ENCODE measurements around the gene PSMA2. TPM values are rescaled to one million over a fixed set of nuclear protein-coding genes. Genes with fewer than 3 reads are reported as not detected.

PSMA2 gene
- total RNA-seq, 1 donor from 2014 or later, result 52.3 TPM

DNA sequence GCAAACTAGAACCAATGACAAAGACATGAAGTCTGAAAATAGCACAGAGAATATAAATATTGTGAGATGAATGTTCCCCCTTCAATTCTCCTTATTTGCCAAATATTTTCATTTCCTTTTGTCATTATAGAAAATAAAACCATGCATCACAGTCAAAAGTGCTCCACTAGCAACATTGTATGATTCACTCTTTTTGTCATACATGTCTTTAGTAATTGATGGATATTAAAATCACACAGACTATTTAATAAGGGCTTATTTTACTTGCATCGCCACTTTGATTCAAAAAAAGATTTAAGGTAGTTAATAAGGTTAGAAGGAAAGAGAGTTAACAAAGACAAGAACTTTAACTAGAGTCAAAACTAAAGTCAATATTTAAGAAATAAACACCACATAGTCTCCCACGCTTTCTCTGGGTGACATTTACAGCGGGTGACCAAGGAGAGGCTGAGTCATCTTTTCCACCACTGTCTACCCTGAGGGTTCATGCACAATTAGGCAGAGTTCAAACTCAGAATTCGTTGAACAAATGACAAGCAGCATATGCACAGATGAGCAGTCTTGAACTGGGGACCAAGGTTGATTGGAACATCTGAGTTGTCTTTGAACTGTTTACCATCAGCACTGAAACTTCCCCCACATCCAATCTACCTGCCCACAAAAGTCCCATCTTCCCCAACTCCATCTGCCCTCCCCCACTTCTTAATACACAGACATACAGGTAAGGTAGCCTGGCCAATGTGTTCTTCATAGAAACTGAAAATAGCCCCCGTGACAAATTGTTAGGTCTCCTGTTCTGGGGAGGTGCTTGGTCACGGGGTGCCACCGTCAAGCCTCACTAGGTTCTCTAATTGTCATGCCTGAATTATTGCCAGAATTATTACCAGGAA, 62.6 kb downstream of the PSMA2 start:
- intact Hi-C loops (cut with DNase I), result no loop called here
- DNase-seq, result no peak
- Histone ChIP-seq H3K36me3 (no peaks in the 10 kb centered on the region), H3K27ac (no peak overlapping the region), H3K9me3 (no peaks in the 10 kb centered on the region), H3K4me1 (no peaks in the 10 kb centered on the region), H3K4me3 (no peak overlapping the region), H3K27me3 (ENCODE audit: low read depth) (no peaks in the 10 kb centered on the region)
- no peak for ATAC-seq
- TF ChIP-seq, protein P1, sequence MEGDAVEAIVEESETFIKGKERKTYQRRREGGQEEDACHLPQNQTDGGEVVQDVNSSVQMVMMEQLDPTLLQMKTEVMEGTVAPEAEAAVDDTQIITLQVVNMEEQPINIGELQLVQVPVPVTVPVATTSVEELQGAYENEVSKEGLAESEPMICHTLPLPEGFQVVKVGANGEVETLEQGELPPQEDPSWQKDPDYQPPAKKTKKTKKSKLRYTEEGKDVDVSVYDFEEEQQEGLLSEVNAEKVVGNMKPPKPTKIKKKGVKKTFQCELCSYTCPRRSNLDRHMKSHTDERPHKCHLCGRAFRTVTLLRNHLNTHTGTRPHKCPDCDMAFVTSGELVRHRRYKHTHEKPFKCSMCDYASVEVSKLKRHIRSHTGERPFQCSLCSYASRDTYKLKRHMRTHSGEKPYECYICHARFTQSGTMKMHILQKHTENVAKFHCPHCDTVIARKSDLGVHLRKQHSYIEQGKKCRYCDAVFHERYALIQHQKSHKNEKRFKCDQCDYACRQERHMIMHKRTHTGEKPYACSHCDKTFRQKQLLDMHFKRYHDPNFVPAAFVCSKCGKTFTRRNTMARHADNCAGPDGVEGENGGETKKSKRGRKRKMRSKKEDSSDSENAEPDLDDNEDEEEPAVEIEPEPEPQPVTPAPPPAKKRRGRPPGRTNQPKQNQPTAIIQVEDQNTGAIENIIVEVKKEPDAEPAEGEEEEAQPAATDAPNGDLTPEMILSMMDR (IDR thresholded peaks at IDR 0.05), result no peak

GRCh38 chr7:42868480-42868879, 63.5 kb downstream of the PSMA2 start:
- no peak overlapping the region for H3K4me3 ChIP-seq
- H3K9me3 ChIP-seq, result no peaks in the 10 kb centered on the region
- H3K27me3 ChIP-seq (ENCODE audit: low read depth), result no peaks in the 10 kb centered on the region
- TF ChIP-seq, protein P1 (IDR thresholded peaks at IDR 0.05), result no peak
- H3K4me1 ChIP-seq, result no peaks in the 10 kb centered on the region
- H3K27ac ChIP-seq, result no peak overlapping the region
- ATAC-seq (no peak), DNase-seq (no peak)
- intact Hi-C loops (cut with DNase I), result no loop called here
- H3K36me3 ChIP-seq, result no peaks in the 10 kb centered on the region

Other genes starting within 250 kb of the PSMA2 start
- gene C7orf25, start 20.1 kb downstream of the PSMA2 start, total RNA-seq, result 7.8 TPM
- 45.0 TPM for gene MRPL32, start 202 bp upstream of the PSMA2 start, total RNA-seq
- gene HECW1, start 180.5 kb upstream of the PSMA2 start, total RNA-seq, result 0.06 TPM

All from lower lobe of right lung (tissue), 2 donors.